ENCODE data around the gene GPR18. TPM values are rescaled to one million over a fixed set of nuclear protein-coding genes. Genes with fewer than 3 reads are reported as not detected.

GPR18 gene
- total RNA-seq, 1 experiment from 2014 or later: not detected

DNA sequence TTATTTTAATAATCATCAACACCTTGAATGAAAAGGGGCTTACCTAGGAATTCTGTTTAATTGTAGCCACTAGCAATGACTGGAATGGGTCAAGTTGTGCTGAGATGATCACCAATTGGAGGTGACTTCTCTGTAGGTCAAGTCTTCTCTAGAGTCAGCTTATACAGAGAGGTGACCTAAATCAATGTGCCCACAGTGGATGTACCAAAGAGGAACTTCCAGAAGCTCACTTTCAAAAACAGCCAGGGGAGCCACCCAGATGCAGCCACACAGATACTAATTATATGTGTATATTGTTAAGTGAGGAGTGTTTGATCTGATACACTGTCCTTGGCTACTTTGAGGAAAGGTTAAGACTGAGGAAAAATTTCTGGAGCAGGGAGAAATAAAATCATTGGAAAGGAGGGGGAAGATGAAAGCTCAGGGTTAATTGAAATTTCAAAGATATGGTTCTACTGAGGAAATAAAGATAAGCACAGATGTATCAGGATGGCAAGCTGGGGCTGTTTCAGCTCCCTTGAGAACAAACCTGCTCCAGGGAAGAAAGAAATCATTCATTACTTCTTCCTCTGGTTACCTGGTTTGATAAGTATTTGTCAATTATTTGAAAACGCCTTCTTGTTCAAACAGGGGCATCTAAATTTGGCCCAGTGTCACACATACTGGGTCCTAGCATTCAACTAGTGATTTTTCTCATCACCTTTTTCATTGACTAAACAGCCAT is 43.9 kb upstream of the GPR18 start:
- POLR2A ChIA-PET: no interaction called here
- Histone ChIP-seq H3K4me3 (replicated peaks in 1 of 2; ENCODE audit: low read depth in 1 of 2, low read length in 2 of 2) (no peak overlapping the region), H4K20me1 (ENCODE audit: insufficient read depth) (no peaks in the 10 kb centered on the region), H3K9ac (ENCODE audit: low read length) (no peak overlapping the region), H3K79me2 (ENCODE audit: insufficient read depth, low read length) (peaks cover 12% of the 10 kb centered on the region; the same call in 1 of the 2 replicates), H3K27me3 (ENCODE audit: insufficient read depth, low read length) (no peaks in the 10 kb centered on the region), H3K36me3 (ENCODE audit: control insufficient read depth in 1 of 2, insufficient read depth in 2 of 2, low read length in 2 of 2) (no peaks in the 10 kb centered on the region), H2AFZ (ENCODE audit: low read depth, low read length, poor library complexity, severe bottlenecking) (no peak overlapping the region), H3K27ac (ENCODE audit: low read depth, low read length) (no peak overlapping the region), H3K4me1 (ENCODE audit: control insufficient read depth in 1 of 2, insufficient read depth in 2 of 2, low read length in 2 of 2) (peaks cover 10 to 24% of the 10 kb centered on the region in 2 experiments), H3K9me2 (ENCODE audit: insufficient read depth) (no peaks in the 10 kb centered on the region), H3K9me3 (ENCODE audit: control insufficient read depth in 1 of 2, insufficient read depth in 1 of 2, low read depth in 1 of 2, low read length in 2 of 2) (no peaks in the 10 kb centered on the region; a peak in 1 of 4 replicates), H3K4me2 (ENCODE audit: low read length) (no peak overlapping the region)
- RAD21 ChIA-PET (ENCODE audit: low non-redundant PET in 1 of 2, low total read pairs in 2 of 2, uncharacterized antibody in 2 of 2, unreplicated experiment in 2 of 2): no interaction called here
- TF ChIP-seq ZFX (IDR thresholded peaks at IDR 0.05): no peak
- DNase-seq (ENCODE audit: low read depth, low spot score) (no peak), ATAC-seq (no peak)
- CTCF ChIA-PET: no interaction called here
- intact Hi-C loops (cut with micrococcal nuclease): no loop called here
- no TSS peak for BruUV-seq (replicated peaks)

DNA sequence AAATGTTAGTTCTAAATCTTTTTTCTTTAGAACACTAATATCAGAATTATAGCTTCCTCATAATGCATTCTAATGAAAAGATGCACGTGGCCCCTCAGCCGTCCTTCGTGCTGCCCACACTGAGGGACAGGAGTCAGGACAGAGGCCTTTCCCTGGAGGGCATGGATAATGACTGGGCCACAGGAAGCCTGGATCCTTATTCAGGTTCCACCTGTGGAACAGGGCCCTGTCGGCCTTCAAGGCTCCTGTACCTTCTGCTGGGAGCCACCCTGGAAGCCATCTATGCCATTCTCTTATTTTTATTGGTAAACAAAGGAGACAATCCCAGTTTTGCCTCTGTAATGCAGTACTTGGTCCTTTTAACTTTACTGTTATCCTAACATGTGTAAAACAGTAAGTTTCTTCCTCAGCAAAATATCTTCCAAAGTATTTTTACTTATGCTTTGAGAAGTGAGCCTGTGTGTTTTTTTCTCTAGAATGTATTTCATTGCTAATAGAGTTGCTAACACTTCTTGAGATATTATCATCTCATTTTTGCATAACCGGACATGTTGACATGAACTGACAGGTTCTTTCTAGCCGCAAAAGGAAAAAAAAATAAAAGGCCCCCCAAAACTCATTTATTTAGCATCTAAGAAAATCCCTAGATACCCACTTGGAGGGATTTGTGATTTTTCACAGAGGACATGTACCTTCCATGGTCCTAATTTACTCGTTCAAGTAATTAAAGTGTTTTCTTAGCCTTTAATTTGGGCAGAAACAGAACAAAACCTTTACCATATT is 43.1 kb upstream of the GPR18 start:
- ATAC-seq (no peak), DNase-seq (ENCODE audit: low read depth, low spot score) (no peak)
- no peaks in the 10 kb centered on the region for H3K27me3 ChIP-seq (ENCODE audit: insufficient read depth, low read length)
- H2AFZ ChIP-seq (ENCODE audit: low read depth, low read length, poor library complexity, severe bottlenecking): no peak overlapping the region
- no peaks in the 10 kb centered on the region for H3K9me2 ChIP-seq (ENCODE audit: insufficient read depth)
- no peak overlapping the region for H3K9ac ChIP-seq (ENCODE audit: low read length)
- BruUV-seq (replicated peaks): no TSS peak
- no peak overlapping the region for H3K27ac ChIP-seq (ENCODE audit: low read depth, low read length)
- H4K20me1 ChIP-seq (ENCODE audit: insufficient read depth): no peaks in the 10 kb centered on the region
- H3K4me1 ChIP-seq (ENCODE audit: control insufficient read depth in 1 of 2, insufficient read depth in 2 of 2, low read length in 2 of 2): peaks cover 1 to 16% of the 10 kb centered on the region in 2 experiments; a peak in 3 of 4 replicates
- POLR2A ChIA-PET: no interaction called here
- H3K4me3 ChIP-seq (replicated peaks in 1 of 2; ENCODE audit: low read depth in 1 of 2, low read length in 2 of 2): no peak overlapping the region
- H3K79me2 ChIP-seq (ENCODE audit: insufficient read depth, low read length): peaks cover 8% of the 10 kb centered on the region; the same call in 1 of the 2 replicates
- no peaks in the 10 kb centered on the region for H3K36me3 ChIP-seq (ENCODE audit: control insufficient read depth in 1 of 2, insufficient read depth in 2 of 2, low read length in 2 of 2)
- intact Hi-C loops (cut with micrococcal nuclease): no loop called here
- H3K4me2 ChIP-seq (ENCODE audit: low read length): no peak overlapping the region
- CTCF ChIA-PET: no interaction called here
- no peaks in the 10 kb centered on the region; a peak in 1 of 4 replicates for H3K9me3 ChIP-seq (ENCODE audit: control insufficient read depth in 1 of 2, insufficient read depth in 1 of 2, low read depth in 1 of 2, low read length in 2 of 2)
- RAD21 ChIA-PET (ENCODE audit: low non-redundant PET in 1 of 2, low total read pairs in 2 of 2, uncharacterized antibody in 2 of 2, unreplicated experiment in 2 of 2): no interaction called here
- no peak for TF ChIP-seq POLR2AphosphoS5 (IDR thresholded peaks at IDR 0.05; ENCODE audit: low read depth, low read length)
- no peak for TF ChIP-seq SP1 (IDR thresholded peaks at IDR 0.05; ENCODE audit: low read depth)
- TF ChIP-seq SRF (IDR thresholded peaks at IDR 0.05; ENCODE audit: low read depth): no peak
- no peak for TF ChIP-seq RAD21 (IDR thresholded peaks at IDR 0.05; ENCODE audit: low read depth)
- no peak for TF ChIP-seq TCF7L2 (IDR thresholded peaks at IDR 0.05; ENCODE audit: borderline replicate concordance, extremely low read depth, insufficient read depth, insufficient read length)
- TF ChIP-seq YY1 (IDR thresholded peaks at IDR 0.05; ENCODE audit: extremely low read depth, insufficient replicate concordance, low read depth, low read length): no peak
- TF ChIP-seq CEBPB (IDR thresholded peaks at IDR 0.05; ENCODE audit: low read depth): no peak
- no peak for TF ChIP-seq POLR2A (IDR thresholded peaks at IDR 0.05; ENCODE audit: borderline replicate concordance, extremely low read depth, insufficient read depth, insufficient read length)
- TF ChIP-seq, protein P1, sequence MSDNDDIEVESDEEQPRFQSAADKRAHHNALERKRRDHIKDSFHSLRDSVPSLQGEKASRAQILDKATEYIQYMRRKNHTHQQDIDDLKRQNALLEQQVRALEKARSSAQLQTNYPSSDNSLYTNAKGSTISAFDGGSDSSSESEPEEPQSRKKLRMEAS (IDR thresholded peaks at IDR 0.05): no peak
- TF ChIP-seq ELF1 (IDR thresholded peaks at IDR 0.05; ENCODE audit: borderline replicate concordance, low read depth): no peak
- TF ChIP-seq, protein P2, sequence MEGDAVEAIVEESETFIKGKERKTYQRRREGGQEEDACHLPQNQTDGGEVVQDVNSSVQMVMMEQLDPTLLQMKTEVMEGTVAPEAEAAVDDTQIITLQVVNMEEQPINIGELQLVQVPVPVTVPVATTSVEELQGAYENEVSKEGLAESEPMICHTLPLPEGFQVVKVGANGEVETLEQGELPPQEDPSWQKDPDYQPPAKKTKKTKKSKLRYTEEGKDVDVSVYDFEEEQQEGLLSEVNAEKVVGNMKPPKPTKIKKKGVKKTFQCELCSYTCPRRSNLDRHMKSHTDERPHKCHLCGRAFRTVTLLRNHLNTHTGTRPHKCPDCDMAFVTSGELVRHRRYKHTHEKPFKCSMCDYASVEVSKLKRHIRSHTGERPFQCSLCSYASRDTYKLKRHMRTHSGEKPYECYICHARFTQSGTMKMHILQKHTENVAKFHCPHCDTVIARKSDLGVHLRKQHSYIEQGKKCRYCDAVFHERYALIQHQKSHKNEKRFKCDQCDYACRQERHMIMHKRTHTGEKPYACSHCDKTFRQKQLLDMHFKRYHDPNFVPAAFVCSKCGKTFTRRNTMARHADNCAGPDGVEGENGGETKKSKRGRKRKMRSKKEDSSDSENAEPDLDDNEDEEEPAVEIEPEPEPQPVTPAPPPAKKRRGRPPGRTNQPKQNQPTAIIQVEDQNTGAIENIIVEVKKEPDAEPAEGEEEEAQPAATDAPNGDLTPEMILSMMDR (IDR thresholded peaks at IDR 0.05 in 2 of 3, conservative IDR thresholded peaks at IDR 0.05 in 1 of 3; ENCODE audit: borderline replicate concordance in 1 of 3, insufficient read depth in 1 of 3, low read depth in 2 of 3, low read length in 2 of 3): no peak
- no peak for TF ChIP-seq CBX3 (IDR thresholded peaks at IDR 0.05; ENCODE audit: low read depth)
- no peak for TF ChIP-seq EZH2phosphoT487 (IDR thresholded peaks at IDR 0.05; ENCODE audit: borderline replicate concordance)
- TF ChIP-seq, protein P3, sequence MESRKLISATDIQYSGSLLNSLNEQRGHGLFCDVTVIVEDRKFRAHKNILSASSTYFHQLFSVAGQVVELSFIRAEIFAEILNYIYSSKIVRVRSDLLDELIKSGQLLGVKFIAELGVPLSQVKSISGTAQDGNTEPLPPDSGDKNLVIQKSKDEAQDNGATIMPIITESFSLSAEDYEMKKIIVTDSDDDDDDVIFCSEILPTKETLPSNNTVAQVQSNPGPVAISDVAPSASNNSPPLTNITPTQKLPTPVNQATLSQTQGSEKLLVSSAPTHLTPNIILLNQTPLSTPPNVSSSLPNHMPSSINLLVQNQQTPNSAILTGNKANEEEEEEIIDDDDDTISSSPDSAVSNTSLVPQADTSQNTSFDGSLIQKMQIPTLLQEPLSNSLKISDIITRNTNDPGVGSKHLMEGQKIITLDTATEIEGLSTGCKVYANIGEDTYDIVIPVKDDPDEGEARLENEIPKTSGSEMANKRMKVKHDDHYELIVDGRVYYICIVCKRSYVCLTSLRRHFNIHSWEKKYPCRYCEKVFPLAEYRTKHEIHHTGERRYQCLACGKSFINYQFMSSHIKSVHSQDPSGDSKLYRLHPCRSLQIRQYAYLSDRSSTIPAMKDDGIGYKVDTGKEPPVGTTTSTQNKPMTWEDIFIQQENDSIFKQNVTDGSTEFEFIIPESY (IDR thresholded peaks at IDR 0.05; ENCODE audit: extremely low read depth, insufficient replicate concordance, low read length): no peak
